EL (cell line): Measurements from ENCODE around the gene RASSF6.
A peak's percentile ranks its signal among the peaks of the same experiment; 100 is the strongest.
"Not testable (repeated sequence)": the region's sequence is repeated elsewhere in the genome, so short reads cannot be mapped to it uniquely, and the experiment has no call there.

Experiments
- DNase-seq: peaks from one replicate; pipeline ENCODE4 v3.0.0-alpha.2; 2016

The RASSF6 gene

DNA sequence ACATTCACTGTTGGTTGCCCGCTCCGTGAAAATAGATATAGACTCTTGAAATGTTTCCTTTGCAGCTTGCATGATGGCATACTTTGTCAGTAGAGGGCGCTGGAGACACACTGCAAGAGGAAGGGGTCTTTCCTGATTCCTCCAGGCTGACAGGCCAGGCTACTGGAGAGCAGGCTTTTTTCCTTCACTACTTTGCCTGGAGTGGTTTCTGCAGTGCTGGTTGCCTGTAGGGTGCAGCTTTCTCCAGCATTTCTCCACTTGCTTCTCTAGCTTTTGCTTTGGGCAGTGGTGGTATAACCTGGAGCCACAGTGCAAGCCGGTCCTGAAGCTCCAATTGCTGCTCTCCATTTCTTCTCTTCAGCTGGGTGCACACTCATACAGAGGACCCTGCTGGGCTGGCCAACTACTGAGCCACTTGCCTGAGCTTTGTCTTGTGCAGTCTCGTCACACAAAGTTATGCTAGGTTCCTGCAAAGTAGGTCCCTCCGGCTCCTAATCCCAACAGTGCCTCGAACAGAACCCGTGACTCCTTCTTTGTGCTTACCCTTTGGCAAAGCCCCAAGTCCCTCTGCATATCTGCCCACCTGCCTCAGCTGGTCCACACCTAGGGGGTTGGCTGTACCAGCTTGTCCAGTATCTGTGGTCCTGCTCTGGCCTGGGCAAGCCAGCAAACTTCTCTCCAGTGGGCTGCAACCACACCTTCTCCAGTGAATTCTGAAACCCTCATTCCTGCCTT lies 46.3 kb downstream of the RASSF6 start:
- DNase-seq: peak; percentile 71

DNA sequence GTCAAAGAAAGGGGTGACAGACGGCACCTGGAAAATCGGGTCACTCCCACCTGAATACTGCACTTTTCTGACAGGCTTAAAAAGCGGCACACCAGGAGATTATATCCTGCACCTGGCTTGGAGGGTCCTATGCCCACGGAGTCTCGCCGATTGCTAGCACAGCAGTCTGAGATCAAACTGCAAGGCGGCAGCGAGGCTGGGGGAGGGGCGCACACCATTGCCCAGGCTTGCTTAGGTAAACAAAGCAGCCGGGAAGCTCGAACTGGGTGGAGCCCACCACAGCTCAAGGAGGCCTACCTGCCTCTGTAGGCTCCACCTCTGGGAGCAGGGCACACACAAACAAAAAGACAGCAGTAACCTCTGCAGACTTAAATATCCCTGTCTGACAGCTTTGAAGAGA lies 69.4 kb downstream of the RASSF6 start:
- not testable (repeated sequence) for DNase-seq

DNA sequence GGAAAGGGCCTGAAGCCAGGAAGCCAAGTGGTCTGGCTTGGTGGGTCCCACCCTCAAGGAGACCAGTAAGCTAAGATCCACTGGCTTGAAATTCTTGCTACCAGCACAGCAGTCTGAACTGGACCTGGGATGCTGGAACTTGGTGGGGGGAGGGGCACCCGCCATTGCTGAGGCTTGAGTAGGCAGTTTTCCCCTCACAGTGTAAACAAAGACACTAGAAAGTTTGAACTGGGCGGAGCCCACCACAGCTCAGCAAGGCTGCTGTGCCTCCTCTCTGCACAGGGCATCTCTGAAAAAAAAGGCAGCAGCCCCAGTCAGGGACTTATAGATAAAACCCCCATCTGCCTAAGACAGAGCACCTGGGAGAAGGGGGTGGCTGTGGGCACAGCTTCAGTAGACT lies 75.6 kb downstream of the RASSF6 start:
- DNase-seq: no peak

DNA sequence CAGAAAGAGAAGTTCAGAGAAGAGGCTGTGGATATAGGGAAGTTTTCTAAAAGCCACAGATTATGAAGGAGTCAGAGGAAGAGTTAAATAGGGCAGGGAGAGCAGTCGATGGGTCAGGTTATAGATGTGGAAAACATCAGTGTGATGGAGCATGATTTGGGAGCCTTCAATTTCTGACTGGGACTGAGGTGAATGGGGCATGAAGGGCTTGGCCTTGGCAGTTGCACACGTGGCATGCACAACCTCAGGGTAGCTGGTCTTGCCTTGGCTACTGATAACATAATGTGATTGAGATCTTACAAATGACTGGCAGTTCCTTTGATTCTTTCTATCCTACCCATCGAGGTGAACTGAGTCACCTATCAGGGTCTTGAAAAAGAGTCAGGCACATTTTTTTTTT lies 79.0 kb downstream of the RASSF6 start:
- DNase-seq: no peak

DNA sequence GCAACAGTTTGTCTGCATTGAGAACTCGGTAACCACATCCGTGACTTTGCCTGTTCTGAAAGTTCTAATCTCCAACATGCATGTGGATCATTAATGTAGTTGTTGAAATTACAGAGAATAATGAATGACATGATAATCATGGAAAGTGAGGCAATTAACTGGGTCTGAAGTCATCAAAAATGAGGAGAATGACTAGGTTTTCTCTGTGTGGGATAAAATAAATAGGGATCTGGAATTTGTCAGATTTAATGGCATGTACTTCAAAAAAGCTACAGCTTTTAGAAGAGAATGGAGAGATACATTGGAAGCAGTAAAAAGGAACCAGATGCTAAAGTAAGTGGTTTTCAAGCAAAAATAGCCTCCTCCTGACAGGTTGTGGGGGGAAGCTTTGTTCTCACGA lies 79.4 kb downstream of the RASSF6 start:
- no peak for DNase-seq

DNA sequence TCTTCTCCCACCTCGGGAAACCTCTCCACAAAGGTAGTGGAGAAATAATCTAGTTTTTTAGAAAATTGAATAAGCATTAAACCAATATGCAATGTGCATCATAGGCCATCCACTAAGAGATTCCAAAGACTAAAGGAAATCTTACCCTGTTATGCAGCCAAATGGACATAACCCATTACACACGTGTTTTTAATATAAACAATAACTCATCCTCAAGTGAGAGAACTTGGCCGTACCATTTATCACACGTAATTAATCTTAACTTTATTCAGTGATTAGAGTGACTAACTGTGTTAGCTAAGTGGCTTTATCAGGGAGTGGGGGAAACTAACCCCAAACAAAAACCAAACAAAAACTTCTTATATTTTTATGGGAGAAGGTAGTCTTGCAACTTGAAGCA lies 80.8 kb downstream of the RASSF6 start:
- DNase-seq: no peak

DNA sequence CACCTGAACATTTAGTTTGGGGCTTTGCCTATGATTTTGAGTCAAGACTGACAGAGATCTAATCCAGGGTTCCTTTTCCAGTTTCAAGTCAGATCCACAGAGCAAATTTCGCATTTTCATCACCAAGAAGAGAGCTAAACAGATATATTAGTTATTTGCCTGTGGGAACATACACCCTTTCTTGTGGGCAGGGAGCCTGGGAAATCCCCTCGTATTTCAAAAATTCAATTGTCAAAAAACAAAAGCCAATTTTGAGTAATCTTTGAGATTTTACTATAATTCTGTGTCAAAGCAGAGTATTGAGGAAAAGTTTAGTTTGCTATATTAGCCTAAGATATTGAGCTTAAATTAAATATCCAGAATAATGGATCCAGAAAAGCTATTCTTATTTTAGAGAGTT lies 82.1 kb downstream of the RASSF6 start:
- DNase-seq: no peak

DNA sequence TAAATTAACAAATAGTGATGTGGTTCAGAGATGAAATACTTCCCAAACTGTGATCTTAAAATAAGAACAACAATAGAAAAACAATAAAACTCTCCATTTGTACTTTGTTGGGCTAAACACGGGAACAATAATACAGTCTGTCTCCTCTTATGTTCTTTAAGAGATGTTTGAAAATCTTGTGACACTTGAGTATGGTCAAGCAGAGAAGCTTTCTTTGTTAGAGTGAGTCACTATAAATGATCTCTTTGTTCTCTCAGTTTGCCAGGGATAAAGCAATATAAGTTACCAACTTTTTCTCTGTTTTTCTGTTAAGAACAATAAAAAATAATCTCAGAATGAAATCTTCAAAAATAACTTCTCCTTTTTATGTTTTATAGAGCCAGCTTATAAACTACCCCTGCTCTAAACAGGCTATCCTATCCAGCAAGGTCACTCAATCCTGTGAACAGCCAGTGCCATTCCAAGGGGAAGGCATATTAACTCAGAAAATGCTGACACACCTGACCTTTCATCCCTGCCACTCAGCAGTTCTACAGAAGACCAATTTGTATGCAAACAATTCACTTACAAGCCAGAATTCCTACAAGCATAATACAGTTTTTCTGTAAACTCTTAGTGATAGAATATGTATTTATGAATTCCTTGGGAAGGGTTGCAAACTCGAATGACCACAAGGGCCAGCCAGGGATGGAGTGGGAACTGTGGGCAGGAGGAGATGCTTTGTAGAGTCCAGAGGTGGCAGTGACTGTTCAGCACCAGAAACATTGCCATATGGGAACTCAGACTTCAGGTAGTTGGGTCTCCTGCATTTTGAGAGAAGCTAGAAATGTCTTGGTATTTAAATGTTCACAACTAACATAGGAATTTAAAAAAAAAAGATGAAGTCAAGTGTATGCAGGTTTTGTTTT lies 86.5 kb downstream of the RASSF6 start:
- DNase-seq: no peak

DNA sequence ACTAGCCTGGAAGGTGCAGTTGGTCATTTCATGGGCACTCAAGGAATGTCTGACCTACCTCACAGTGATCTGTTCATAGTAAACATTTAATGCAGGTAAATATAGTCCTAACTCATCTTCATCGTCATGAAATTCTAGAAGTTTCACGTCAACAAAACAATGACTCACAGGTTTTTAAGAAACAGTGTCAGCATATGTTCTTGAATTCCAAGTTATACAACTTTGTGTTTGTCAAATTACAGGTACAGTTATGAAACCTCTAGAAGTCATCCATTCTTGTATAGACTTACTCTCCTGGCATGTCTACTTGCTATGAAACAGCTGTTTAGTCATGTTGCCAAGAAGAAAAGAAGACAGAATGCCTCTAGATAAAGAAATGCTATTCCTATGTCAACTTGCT lies 92.1 kb downstream of the RASSF6 start:
- DNase-seq: no peak

DNA sequence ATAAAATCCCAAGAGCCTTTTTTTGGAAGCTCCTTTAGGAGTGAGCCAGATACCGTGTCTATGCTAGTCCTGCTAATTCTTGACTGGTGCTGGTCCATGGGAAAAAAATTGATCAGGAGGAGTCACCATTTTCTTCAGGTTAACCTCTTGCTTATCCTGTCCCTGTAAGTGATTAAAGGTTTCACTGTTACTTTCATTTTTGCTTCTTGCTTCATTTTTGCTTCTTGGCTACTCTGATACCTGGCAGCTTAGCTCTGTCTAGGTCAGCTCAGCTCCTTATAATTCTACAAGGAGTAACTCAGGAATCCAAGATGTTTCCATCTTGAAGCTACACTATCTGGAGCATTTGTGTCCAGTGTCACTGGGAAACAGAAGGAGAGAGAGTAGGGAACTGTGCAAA lies 93.0 kb downstream of the RASSF6 start:
- DNase-seq: no peak

DNA sequence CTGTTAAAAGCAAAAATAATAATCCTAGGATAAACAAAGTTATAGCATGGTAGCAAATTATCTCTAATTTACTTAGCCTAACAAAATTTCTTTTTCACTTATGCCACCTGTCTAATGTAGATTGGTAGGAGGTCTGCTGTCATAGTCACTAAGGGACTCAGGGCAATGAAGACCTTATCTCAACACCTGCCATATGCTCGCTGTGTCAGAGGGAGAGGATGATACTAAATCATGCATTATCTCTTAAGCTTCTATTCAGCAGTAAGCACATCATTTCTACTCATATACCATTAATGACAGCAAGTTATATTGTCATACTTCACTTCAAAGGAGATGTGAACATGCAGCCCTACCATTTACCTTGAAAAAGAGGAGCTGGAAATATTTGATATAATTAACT lies 94.6 kb downstream of the RASSF6 start:
- DNase-seq: no peak

DNA sequence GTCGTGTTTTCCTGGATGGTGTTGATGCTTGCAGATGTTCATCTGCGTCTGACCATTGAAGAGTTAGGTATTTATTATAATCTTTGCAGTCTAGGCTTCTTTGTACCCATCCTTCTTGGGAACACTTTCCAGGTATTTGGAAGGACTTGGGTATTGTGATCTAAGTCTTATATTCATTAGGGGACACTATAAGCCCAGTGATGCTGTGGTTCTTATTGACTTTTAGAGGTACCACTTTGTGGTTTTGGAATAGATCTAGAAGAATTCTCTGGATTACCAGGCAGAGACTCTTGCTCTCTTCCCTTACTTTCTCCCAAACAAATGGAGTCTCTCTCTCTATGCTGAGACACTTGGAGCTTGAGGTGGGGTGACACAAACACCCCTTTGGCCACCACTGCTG lies 97.1 kb downstream of the RASSF6 start:
- DNase-seq: no peak
